Endometrial microvascular endothelial cells (primary cell): ENCODE results near the gene BACH2. TPM values are rescaled to one million over a fixed set of nuclear protein-coding genes. Genes with fewer than 3 reads are reported as not detected.
"Not testable (repeated sequence)": the region's sequence is repeated elsewhere in the genome, so short reads cannot be mapped to it uniquely, and the experiment has no call there.

Source experiments
- in situ Hi-C: cut with HindIII; loops from 2 replicates; pipeline ENCODE4 v1.10.0; 2017; ENCODE audit warnings: low sequenced_read_pairs, low pct_unique_long_range_greater_than_20kb; ENCODE audit errors: inconsistent ontology term
- total RNA-seq: library from RNA; depleted of rRNA; stranded (reverse); fragments of >200 nt; gene quantifications from one replicate; pipeline ENCODE4 v1.2.3, GENCODE V29; 2015; ENCODE audit errors: inconsistent ontology term

The BACH2 gene
- total RNA-seq, 1 donor from 2014 or later: 1.6 TPM

DNA sequence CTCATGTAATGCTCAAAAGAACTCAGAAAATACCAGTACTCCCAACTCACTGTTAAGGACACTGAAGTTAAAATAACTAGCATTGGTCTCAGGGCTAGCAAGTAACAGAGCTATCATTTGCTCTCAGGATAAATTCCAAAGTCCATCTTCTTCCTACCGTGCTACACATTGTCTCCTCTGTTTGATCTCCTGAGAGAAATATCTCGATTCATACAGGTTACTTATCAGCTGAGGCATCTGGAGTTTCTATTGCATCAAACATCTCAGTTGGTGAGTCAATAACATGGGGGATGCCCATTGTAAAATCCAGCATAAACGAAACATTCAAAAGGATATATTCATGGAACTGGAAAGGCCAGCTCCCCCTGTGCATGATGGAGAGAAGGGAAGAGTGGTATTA lies 147.4 kb downstream of the BACH2 start:
- in situ Hi-C loops: no loop called here

DNA sequence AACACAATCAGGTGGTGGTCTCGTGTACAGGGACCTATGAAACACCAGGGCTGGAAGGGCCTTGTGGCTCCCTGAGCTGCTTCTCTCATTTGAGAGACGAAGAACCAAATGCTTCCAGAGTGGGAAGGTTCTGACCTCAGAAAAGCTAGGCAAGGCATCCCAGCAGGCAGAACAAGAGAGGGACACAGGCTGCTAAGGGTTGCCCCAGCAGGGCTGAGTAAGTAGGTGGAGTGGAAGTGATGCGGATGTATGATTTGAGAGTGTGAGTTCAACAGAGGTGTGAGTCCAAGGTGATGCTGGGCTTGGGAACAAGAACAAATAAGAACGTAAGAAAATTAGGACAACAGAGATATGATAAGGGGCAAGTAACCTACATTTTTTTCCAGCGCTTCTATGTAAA lies 147.8 kb downstream of the BACH2 start:
- in situ Hi-C loops: no loop called here

DNA sequence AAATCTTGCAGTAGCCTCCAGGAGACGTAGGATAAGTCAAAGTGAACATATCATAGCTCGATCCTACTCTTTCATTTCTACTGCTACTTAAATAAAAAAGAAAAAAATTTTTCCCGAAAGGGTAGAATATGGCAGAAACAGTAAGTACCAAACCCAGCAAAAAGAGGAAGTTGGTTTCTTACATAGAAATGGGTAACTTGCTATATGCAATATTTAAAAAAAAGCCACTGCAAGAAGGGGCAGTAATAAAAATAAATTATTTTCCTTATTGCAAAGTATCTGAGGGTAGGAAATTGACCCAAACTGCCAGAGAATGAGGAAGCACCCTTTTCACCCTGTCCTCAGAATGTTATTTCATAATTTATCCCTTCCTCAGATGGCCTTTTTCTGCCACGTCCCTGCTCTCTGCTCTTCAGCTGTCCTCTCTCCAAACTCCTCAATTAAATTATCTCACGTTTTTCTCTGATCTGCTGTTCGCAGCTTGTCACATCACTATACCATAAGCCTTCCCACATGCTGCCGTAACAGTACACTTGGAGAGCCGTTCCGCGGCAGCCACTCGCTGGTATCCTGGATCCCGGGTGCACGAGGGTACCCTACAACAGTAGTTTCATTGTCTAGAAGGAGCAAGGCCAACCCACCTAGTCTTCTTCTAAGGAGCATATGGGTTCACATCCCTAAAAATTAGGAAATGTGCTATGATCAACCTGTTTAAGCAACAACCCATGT lies 149.6 kb downstream of the BACH2 start:
- in situ Hi-C loops: no loop called here

DNA sequence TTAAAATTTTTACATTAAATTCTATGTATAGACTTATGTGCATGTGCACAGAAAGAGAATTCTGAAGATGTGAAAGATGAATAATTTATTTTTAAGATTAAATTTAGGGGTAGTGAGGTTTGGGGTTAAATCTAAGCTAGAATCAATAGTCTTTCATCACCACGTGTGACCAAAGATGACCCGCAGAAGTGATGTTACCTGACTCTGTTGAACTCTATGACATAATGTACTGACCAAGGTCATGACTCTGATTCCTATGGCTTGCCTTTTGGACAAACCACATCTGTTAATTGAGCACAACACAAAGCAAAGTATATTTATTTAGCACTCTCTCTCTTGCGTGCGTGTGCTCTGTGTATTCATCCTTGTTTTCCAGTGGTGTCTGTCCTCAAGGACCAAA lies 150.6 kb downstream of the BACH2 start:
- in situ Hi-C loops: no loop called here

DNA sequence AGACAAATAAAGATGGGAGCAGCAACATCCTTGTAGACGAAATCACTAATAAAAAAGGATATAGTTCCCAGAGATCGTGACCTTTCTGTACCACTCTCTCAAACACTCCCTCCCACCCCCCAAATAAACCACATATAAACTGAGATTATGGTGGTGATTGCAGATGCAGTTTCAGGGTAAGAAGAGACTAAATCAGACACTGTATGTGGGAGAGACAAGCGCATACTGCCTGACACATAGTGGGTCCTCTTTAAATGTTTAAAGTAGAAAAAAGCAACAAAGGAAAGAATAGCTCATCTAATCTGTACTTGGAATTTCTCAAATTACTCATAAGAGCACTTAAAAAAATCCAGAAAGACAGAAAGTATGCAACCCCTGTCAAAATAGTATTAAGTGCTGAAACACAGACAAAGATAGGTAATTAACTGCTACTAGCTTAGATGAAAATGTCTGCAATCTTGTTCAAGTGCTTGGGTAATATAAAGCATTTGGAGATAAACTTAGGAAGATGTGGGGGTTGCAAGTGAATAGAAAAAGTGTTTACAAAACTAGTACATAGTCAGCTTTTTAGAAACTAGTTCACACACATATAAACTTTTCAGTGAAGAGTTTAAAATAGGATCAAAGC lies 151.6 kb downstream of the BACH2 start:
- in situ Hi-C loops: no loop called here

DNA sequence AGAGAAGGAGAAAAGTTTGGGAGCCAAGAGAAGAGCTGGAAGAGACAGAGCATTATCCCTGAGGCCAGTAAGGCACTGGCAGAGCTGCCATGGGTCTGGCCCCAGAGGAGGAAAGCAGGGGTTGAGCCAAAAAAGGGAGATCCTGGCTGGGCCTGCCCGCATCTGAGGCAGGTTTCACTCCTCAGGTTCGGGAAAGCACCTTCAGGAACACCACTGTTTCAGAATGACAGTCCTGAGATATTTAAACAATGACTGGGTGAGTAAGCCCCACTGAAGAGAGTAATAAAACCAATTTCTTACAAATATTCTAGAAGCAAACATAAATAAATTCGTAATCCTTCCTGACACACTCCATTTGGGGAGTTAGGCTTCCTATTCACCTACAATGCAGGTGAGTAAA lies 152.2 kb downstream of the BACH2 start:
- in situ Hi-C loops: no loop called here

DNA sequence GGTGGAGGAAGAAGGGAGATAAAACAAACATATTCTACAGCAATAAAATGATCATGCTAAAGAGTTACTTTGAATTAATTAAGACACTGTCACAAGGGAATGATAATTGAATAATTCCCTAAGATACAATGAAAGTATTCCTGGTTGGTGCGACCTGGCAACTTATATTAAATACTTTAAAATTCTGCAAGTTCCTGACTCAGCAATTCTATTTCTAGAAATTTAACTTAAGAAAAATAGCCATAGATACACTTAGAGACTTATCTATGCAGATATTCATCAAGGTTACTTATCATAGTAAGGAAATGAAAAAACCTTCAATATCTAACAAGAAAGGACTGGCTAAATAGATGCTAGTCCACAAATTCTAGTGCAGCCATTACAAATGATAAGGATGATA lies 156.0 kb downstream of the BACH2 start:
- in situ Hi-C loops: no loop called here

DNA sequence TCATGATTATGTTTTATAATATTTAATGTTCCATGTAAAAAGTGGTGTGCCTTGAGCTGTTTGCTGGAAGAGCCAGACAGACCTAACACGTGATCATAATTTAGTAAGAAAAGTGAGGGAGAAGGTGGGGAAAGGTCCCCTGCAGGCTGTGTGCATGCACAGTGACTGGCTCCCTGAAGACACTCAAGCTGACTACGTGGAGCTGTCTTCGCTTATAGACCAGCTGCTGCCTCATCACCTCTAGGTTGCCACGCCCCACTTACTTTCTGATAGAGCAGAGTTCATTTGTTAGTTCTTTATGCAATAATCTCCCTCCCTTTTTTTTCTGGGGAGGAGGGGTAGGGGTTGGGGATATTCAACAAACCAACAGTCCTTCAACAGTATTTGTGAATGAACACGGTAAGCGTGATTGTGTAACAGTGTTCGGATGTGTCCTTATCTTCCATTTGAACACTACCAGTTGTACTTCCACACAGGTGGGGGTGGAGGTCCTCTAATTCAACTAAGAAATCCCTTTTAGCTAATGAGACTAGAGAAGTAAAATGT lies 157.3 kb downstream of the BACH2 start:
- in situ Hi-C loops: no loop called here

DNA sequence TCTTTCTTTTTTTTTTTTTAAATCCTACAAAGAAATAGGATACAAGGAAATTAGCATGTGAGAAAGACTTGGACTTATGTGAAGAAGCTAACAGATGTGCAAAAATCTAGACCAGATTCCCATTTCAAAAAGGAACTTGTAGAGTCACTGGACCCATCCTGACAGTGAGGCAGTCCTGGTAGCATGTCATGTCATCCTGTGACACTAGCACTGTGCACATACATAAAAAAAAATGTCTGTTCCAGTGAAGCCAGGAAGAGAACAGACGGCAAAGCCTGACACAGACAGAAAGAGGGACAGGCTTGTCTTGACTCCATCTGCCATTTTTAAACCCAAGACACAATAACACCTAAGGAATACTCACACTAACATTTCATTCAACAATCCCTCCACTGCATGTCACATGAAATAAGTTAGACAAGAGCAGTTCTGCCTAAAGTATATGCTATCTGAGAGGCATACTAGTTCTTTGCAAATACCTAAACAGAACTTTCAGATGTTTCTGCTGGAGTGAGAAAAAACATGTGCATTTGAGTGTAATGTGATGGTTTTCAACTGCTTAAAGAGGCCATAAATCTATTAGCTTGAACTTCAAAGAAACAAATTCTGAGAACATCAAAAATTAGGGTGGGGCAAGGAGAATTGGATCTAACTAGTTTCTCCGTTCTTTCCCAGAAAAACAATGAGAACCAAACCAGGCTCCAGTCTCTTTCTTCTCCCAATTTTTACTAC lies 159.6 kb downstream of the BACH2 start:
- in situ Hi-C loops: no loop called here

DNA sequence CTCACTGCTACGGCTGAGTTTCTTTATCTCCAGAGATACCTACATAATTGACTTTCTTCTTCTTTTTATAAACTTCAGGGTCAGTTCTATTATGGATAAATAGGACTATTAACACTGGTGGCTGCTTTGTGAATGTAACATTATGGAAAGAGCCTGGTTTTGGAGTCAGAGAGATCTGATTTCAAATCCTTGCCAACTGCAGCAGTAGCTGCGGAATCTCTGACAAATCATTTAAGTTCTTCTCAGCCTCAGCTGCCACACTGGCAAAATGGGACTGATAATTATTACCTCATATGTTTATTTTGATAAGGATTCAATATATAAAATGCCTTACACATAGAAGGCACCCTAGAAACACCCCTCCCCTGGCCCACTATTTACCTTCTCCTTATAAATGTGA lies 160.5 kb downstream of the BACH2 start:
- in situ Hi-C loops: no loop called here

DNA sequence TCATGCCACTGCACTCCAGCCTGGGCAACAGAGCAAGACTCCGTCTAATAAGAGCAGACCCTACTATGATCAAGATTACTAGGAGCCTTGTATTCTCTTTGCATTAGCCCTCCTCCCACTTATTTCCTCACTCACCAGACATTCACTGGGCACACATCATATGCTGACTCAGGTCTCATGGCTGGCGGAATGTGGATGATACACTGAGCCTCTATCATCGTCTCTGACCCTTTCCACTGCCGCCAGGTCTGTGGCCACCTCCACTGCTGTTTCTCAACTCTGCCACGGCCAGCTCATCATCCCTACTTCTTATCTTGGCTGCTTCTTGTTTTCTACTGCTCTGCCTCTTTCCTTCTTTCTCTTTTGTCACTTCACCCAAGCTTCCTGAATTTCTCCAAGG lies 161.0 kb downstream of the BACH2 start:
- in situ Hi-C loops: no loop called here

DNA sequence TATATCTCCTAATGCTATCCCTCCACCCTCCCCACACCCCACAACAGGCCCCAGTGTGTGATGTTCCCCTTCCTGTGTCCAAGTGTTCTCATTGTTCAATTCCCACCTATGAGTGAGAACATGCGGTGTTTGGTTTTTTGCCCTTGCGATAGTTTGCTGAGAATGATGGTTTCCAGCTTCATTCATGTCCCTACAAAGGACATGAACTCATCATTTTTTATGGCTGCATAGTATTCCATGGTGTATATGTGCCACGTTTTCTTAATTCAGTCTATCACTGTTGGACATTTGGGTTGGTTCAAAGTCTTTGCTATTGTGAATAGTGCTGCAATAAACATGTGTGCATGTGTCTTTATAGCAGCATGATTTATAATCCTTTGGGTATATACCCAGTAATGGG lies 163.0 kb downstream of the BACH2 start:
- in situ Hi-C loops: not testable (repeated sequence)

DNA sequence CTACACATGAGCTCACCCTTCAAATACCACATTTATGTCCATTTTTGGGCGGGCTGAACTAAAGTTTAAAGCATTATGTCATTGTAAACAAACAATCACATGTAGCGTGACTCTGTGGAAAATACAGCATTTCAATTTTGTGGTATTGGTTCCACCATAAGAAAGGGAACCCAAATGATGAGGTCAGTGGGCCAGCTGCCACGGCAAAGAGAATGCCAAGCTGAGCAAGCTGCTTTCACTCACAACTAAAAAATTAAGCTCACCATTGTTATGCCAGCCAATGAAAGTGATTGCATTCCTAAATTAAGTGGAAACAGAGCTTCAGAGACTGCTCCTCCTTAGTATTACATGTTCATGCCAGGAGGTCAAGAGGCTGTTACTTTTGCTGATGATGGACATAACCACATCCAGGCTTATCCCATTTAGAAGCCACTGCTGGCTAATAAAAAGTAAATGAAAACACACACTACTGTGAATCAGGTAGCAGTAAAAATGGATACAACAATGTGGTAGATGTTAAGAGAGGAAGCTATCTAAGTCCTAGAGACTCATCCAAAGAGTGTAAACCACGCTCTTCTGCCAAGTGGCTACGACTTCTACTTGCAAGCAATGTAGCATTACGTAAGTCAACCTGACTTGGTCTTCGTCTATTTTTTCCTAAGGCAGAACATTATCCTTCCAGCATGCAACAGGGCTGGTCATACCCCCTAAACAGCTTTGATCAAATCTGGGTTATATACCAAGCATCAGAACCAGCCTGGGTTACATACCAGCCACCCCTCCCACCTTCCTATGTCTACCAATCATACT lies 164.8 kb downstream of the BACH2 start:
- in situ Hi-C loops: no loop called here

DNA sequence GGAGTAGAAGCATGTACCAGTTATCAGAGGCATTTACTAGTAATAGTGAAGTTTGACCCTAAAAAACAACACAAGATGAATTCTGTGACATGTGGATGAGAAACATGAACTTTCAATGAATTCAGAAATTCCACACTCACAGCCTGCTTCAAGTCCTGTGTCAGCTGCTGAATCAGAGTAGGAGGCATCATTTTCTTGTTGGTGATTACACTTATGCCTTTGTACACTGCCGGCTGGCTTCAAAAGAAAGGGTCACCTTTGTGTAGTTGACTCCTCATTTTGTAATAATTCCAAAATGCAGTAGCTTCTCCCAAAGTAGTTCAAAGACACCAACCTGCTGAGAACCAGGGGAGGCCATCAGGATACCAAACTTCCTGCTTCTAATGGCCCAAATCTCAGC lies 165.5 kb downstream of the BACH2 start:
- in situ Hi-C loops: no loop called here

DNA sequence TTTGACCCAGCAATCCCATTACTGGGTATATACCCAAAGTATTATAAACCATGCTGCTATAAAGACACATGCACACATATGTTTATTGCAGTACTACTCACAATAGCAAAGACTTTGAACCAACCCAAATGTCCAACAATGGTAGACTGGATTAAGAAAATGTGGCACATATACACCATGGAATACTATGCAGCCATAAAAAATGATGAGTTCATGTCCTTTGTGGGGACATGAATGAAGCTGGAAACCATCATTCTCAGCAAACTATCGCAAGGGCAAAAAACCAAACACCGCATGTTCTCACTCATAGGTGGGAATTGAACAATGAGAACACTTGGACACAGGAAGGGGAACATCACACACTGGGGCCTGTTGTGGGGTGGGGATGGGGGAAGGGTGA lies 168.0 kb downstream of the BACH2 start:
- in situ Hi-C loops: not testable (repeated sequence)

DNA sequence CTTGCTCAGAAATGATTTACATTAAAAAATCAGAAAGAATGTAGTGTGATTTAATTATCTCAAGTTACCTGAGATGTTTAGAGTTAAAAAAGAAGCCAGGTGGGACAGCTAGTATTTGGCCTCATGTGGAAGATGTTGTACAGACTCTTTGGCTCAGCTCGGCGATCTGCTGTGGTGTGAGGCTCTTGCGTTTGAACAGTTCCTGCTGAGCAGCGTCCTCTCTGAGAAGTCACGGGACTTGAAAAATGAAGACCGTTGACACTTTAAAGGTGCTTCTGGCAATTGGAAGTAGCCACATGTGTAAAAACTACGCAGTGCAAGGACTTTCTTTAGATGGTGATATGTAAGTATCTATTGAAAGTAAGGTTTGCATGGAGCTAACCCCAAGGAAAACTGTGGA lies 169.0 kb downstream of the BACH2 start:
- in situ Hi-C loops: no loop called here

DNA sequence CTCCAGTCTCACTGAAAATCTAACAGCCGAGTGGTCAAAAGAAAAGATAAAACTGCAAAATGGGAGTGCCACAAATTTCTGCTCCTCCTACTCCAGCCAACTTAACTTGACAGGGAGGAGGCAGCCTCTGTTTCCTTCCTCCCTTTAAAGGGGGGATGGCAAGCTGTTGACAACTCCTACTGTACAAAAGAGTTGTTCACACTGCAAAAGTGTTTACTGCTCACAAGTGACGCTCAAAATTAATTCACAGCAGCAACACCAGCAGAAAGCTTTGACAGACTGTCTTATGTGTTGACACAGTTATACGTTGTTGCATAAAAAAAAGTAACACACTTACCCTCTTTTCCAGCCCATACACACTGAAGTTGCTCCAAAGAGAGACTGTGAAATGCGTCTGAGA lies 169.8 kb downstream of the BACH2 start:
- in situ Hi-C loops: no loop called here

DNA sequence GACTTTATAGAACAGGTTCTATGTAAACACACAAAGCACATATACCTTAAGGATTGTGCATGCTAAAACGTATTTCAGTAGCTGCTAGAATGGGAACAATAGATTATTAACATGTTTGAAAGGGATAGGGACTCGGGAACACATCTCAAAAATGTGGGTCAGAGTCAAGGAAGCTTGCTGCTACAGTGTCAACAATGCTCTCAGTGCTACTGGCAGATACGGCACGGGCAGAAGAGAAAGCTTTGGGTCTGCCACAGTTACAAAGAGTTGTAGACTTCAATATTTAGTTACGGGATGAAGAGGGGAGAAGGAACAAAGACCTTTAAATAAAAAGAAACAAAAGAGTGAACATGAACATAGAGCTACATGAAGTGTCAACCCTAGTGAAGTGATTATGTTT lies 170.5 kb downstream of the BACH2 start:
- in situ Hi-C loops: no loop called here

DNA sequence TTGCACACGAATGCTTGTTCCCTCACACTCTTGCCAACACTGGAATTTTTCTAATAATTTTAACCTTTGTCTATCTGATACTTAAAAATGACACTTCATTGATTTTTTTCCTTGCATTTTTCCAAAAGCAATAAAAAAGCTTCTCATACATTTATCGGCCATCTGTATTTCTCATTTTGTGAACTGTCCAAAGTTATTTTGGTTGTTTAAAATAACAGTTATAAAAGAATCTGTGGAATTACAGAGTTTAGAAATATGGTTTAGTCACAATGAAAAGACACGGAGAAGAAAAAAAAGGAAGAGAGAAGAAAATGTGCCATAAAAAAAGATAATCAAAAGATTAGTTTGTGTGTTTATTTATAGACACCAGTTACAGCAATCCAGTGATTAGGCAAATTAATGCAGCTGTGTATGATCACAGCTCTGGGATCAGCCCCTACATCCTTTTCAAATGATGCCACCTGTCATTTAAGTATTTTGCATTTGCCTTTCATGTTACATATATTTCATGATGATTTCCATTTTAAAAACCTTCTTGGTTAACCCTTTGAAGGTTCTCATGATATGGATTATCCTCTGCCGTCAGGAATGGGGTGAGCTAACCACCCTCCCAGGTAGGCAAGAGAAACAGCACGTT lies 171.7 kb downstream of the BACH2 start:
- in situ Hi-C loops: no loop called here
